NCI-H2196 (cell line): ENCODE results near the gene ASIC2.

Experiments used
- DNase-seq: peaks from one replicate; lab custom pipeline; 2025; ENCODE audit not compliant: unreplicated experiment; lab: John Stamatoyannopoulos, UW

ASIC2 gene

DNA sequence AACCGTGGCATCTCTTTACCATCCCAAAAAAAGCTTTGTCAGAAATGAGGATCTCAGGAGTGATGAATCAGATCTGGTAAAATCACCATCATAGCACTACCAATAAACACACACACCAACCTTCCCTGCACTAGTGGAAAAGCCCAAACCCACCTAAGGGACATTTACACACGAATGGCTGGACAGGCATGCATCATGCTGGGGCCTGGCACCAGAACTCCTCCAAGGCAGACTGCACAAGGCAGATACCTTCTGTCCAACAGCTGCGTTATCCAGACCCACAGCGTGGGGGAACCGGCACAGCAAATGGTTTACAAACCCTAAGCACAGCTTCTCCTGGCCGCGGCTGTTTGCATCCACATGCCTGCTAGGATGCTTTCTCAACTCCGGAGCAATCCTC lies 2.8 kb downstream of the ASIC2 start:
- DNase-seq, result no peak

DNA sequence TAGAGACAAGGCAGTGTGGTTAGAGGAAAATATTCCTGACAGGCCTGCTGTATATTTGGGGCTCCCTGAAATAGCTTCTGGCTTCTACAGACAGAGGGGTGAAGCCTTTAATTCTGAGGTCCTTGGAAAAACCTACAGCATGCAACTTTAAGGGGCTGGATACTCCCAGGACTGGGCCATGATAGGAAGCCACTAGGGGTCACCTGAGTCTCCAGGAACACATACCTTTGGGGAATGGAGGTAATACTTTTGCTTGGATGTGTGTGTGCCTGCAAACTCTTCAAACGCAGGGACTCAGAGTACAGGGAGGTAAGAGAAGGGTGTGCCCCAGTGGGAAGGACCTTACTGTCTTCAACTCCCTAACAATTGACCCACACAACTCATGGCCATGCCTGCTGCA lies 4.1 kb downstream of the ASIC2 start:
- DNase-seq, result no peak

DNA sequence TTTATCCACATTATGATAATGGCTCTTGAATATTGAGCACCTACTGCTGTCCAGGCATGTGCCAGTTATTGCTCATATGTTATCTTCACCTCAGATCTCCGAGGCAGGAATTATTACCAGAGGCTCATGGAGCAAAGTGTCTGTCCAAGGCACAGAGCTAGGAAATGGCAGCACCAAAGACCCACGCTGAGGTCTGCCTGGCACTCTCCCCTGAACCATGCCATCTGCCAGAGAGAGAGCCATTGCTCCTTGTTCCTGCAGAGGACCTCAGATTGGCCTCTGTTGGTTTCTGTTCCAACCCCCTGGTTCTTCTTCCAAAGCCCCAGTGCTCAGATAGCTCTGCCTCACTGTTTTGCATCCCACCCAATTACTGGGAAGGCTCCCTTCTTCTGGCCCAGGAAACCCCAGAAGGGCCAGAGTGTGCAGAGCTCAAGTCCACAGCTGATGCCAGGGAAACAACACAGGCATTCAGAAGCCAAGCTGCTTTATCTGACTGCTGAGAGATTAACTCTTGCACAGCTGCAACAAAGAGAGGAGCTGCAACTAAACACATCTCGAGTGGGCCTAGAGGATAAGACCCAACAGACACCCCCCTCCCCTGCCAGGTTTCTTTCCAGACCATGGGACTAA lies 5.9 kb downstream of the ASIC2 start:
- no peak for DNase-seq

DNA sequence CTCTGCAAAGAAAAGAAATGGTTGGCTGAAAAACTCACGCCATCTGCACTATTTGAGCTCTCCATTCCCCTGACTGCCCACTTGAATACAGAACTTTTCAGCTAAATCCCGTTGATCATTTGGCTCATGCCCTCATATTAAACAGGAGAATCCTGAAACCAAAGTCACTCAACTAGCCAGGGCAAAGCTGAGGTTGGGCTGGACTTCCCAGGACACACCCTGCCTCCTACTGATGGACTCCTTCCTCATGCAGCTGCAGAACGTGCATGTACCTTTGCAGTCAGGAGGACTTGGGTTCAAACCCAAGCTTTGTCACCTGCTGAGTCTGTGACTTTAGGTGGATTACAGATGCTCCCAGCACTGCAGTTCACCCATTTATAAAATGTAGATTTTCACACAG lies 7.7 kb downstream of the ASIC2 start:
- no peak for DNase-seq

DNA sequence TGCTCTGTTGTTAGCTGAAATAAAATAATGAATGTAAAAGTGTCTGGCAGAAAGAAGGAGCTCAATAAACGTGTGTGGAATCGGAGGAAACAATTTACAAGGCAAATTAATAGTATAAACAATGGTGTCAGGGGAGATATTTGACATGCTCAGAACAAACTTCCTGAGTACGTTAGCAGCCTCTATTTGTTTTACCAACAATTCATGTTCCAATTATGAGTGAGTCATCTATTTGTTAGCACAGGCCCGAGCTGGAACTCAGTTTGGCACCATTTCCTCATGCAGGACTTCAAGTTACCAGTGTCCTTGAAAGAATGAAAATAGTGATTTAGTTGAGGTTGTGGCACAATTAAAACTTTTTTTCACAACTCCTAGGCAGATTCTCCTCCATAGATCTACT lies 9.1 kb downstream of the ASIC2 start:
- DNase-seq, result no peak

DNA sequence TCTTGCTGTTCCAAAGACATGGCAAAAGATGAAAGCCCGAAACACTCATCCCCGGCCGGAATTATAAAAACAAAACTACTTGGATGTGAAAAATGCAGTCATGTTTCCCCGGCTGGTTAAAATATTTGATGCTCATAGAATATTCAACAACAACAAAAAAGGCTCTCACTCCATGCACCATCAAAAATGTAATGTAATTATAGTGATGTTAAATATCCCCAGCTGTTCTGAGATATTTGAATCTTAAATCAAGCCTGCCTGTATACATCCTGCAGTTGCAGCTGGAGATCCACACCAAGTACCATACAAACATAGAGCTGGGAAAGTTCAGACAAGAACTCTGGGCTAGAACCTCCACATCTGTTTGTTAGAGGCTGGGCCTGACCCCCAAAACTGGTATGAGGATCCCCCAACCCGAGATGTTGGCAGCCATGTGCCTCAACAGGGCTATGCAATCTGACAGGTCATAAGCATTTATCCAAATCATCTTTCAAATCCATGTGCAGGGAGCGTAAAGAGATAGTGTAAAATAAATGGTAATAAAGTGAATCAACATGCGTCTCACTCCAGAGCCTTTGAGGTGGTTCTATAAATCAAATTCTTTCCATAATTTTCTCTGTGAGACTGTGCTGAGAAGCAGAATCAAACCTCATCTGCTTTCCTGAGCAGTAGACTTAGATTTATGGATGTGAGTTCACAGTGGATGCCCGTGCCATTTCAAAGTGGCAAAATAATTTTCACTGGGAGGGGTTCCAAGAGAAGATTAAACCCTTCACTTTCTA lies 12.7 kb downstream of the ASIC2 start:
- no peak for DNase-seq

DNA sequence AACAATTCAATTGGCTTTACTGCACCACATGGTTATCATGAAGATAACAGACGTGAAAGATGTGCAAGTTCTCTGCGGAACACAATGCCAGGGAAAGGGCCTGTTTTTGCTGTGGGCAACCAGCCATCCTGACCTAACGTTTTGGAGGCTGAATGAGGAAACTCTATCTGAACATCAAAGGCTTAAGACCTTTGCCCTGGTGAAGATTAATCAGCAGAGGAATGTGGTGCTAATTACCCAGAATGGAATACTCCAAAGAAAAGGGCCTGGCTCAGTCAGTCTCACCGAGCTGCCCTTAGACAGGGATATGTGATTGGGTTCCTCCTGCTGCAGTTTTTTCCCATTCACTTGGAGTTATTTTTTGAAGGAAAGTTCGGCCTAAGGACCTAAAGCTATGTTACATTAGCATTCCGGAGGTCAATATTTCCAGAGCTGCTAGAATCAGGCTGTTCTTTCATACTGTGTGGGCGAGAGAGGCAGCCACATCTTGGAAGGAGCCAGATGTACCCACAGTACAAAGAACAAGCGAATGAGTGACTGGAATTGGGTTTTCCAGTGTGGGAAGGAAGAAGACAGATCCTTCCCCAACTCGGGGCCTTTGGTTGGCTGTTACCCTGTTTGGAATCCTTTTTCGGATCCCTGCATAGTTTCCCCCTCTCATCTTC lies 15.5 kb downstream of the ASIC2 start:
- no peak for DNase-seq

DNA sequence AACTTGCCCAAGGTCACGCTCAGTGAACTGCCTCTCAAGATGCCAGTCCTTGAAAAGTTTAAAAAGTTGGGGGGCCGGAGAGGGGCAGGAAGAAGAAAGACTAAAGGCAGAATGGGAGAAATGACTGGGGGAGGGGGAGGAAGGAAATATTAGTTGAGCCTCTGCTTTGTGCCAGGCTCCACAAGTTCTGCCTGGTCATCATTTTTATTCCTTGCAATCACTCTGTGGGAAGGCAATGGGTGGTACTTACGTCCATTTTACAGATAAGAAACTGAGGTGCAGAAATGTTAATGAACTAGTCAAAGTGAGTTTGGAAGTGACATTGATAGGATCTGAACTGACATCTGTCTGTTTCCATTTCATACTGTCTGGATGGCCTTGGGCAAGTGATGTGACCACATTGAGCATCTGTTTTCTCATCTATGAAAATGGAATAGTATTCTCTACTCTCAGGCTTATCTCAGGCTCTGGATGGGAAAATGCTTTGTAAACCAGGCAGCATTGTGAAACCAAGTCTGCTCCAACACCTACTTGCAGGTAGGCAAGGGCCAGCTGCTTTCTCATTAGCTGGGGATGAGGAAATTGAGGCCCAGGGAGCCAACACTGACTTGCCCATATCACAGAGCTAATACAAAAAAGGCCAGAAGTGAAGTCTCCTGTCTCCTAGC lies 19.2 kb downstream of the ASIC2 start:
- DNase-seq, result no peak

DNA sequence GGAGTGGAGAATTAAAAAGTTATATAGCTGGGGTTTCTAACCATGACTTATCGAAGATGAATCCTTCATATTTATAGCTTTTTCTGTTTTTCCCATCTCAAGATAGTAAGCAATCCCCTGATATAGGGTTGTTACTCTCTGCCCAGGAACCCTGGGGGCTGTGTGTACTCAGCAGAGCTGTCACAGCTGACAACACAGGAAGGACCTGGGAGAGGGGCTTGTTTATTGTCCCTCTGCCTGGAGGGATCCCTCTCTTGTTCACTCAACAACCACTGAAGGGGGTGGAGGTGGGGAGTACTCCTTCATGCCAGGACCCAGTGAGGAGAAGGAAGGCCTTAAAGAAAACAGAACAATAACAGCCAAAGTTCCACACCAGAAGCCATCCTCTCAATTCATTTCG lies 19.8 kb downstream of the ASIC2 start:
- DNase-seq, result no peak

DNA sequence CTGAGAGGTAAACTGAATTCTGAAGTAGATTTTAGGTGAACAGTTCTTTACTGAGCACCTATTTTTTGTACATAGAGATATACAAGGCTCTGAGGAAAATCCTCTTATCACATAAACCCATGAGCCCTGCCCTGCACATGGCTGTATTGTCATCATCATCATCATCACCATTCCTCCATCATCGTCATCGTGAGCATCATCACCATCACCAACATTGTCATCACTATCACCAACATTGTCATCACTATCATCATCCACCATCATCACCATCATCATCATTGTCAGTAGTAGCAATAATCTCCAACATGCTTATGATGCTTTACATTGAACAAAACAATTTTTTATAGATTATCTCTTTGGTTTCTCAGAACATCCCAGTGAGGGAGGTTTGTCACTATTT lies 20.7 kb downstream of the ASIC2 start:
- no peak for DNase-seq

DNA sequence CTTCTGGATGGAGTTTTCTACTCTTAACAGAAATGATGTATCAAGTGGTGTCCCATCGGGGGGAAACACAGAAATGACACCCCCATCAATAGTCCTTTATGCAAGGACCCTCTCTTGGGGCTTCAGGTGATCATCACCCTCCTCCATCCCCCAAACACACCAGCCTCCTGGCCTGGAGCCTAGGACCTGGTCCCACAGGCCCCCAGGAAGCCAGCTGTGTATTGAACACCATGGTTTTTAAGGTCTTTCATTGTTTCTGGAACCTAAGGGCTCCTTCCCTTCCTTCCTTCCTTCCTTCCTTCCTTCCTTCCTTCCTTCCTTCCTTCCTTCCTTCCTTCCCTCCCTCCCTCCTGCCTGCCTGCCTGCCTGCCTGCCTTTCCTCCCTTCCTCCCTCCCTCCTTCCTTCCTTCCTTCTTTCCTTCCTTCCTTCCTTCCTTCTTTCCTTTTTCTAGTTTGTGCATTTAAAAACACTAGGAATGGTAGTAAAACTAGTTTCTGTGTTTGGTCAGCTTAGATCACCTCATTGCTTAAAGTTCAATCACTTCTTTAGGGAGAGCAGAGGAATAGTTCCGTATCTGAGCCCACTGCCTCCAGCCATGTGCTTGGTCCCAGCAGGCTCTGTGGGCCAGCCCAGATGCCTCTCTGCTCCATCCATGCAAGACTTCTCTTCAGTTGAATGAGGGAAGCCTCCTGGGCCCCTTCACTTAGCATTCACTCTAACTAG lies 23.6 kb downstream of the ASIC2 start:
- no peak for DNase-seq

DNA sequence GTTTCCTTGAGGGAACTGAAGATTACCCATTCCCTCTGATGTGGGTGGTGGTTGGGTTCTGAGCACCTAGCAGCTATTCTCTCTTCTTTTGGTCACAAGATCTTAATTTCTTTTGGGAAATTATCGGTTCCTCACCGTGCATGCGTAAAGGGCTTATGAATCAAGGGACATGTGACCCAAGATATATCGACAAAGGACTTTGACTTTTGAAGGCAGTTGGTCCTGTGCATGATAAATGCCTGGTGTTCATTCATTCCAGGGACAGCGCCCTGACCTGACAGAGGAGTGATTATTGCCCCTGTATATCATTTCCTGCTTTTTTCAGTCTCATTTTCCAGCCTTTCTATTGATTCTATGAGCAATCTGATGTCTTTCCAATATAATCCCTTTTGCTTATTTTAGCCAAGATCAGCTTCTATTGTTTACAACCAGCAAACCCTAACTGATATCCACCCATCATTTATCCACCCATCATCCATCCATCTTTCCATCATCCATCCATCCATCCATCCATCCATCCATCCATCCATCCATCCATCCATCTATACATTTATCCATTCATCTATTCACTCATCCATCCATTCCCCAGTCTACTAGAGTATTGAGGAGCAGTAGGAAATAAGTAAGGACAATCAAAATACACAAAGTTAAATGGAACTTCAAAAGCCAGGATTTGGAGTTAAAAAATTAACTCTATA lies 25.1 kb downstream of the ASIC2 start:
- no peak for DNase-seq

DNA sequence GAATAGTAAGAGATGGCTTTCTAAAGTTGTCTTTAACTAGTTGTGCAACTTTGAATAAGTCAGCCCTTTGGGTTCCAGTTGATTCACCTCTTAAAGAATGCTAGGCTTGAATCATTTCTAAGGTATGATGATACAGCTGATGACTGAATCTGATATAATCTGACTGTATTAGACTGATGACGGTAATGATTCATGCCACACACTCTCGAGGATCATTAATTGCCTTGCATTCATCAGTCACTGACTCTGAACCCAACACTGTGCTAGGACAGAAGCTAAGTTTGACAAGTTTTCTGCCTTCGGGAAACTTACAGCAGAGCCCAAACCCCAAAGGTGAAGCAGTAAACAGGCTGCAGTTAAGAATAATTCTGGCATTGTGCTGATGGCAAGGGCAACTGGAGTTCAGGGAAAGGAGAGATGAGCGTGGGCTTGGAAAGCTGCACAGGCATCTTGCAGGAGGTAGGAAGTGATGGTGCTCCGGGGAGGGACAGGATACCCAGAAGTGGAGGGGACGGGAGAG lies 25.8 kb downstream of the ASIC2 start:
- no peak for DNase-seq

DNA sequence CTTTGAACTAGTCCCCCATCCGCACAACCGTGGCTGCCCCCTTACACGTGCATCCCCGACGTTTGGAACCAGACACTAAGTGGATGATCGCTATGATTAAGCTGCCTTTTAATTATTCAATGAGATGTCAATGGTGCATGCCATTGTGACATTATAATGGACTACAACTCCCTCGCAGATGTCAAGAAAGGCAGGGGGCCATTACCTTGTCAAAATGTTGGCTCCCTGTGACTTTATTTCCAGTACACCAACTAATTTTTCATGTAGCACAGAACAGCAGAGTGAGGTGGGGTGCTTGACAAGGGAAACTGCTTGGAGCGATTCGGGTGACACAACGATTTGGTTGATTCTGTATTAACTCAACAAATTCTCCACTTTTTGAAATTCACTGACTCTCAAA lies 26.5 kb downstream of the ASIC2 start:
- no peak for DNase-seq

DNA sequence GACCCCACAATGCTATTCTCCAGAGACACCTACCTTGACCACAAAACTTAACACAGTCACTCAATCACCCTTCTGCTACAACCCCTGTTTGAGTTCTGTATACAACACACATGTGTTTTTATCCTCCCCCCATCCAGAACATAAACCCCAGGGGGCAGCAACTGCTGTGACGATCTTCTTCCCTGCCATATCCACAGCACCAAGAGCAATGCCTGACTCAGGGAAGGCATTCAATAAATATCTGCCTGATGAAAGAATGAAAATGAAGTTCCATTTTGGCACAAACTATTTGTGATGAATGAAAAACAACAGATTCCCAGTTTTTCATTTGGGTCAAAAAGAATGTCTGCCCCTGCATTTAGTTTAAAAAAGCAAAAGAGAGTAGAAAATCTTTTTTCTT lies 27.0 kb downstream of the ASIC2 start:
- no peak for DNase-seq

DNA sequence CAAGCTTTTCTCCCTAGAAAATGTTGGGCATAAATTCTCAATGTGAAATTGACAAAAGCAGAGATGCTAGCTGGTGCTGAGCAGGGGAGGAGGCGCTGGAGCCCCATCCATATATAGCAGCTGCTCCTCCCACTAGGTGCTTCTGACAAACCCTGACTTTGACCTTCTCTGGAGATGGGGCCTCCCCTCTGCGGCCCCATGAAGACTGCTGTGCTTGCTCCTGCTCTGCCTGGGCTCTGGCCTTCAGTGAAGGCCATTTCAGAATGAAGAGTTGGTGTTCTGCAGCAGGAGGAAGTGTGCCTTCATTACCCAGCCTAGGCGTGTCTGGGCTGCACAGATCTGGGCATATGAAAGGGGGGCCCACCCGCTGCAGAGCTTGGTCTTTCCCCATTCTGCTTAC lies 29.7 kb downstream of the ASIC2 start:
- DNase-seq, result no peak

DNA sequence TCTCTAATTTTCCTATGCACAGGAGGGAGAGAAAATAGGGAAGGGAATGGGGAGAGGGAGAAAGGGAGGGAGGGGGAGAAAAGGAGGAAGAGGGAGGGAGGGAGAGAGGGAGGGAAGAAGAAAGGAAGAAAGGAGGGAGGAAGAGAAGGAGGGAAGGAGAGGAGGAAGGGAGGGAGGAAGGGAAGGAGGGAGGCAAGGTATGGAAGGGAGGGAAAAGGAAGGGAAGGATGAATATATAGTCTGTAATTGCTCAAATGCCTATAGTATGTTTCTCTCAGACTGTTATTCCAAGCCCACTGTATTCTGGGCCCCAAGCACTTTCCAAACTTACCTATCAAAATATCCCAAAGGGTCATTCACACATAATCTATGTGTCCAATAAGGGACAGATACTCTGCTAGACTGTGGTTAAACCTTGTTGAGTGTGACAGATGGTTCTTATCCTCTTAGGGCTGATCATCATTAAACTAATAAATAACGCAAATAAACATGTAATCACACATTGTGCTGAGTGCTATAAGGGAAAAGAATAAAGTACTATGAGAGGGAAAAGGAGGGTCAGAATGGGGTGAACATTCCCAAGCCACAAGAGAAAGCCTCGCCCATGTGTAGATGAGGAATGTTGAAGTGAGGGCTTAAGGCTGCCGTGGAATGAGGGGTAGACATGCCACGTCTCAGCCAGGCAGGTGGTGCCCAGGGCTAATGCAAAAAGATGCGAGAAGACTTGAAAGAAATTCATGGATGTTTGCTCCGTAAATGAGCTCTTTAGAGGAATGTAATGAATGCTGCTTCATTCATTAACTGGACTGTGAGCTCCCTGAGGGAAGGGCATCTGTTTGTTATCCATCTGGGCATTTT lies 30.6 kb downstream of the ASIC2 start:
- no peak for DNase-seq

DNA sequence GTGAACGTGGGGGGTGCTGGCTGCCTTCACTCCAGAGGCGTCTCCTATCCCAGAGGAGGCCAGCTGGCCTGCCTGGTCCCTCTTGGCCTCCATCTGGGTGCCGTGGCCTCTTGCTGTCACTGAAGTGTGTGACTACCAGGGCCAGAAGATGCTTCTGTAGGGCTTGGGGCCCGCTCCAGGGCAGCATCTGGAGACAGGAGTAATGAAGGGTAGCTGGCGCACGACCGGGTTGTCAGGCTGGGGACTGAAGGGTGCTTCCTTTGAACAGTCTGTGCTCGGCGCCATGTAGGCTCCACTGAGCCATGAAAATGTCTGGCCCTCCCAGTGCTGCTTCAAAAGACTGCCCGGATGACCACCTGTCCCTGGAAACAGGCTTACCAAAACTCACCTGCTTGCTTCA lies 31.3 kb downstream of the ASIC2 start:
- DNase-seq, result no peak

DNA sequence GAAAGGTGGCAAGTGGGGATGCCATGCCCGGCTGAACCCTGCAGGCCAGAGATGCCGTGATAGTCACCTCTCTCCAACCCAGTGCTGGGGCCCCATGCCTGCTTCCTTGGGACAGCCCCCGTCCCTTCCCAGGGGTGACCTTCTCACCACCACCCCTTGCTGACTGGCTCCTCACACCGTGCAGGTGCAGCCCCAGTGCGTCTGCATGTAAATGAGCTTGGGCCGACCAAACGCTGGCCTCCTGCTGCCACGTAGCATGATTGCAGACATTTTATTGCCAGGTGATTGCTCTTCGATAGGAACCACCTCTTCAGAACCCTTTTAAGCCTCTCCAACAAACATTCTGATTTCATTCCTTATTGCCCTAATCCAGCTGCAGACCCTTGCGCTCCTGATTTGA lies 32.5 kb downstream of the ASIC2 start:
- DNase-seq, result no peak
